ENCODE data around the gene MYO9B. TPM values are rescaled to one million over a fixed set of nuclear protein-coding genes. Genes with fewer than 3 reads are reported as not detected.

The MYO9B gene
- total RNA-seq = 205 TPM
- long read RNA-seq, partial matches to known transcripts = 62 of 138 reads
- long read RNA-seq, other reads (novel, unspliced or antisense) = 76 of 138 reads

- no peaks in the 10 kb centered on the region for H3K27me3 ChIP-seq (ENCODE audit: low read depth)
- H3K36me3 ChIP-seq = peaks cover 18% of the 10 kb centered on the region
- ATAC-seq = peak; percentile 97 to 99
- peaks cover 47% of the 10 kb centered on the region for H3K4me1 ChIP-seq
- no peaks in the 10 kb centered on the region for H3K9me3 ChIP-seq
- DNase-seq = peak; percentile 99
- TF ChIP-seq CTCF (IDR thresholded peaks at IDR 0.05) = no peak
- peak within 1 kb of the TSS; percentile 77 for H3K27ac ChIP-seq
- intact Hi-C loops (cut with DNase I) = loop anchor here (10.0 kb wide), 1 partner anchor 210 kb away; the partner anchor contains the start of gene ANKLE1
- peak within 1 kb of the TSS; percentile 76 for H3K4me3 ChIP-seq
Measured at GRCh38 chr19:17075035-17075863, at the start of gene MYO9B, which contains the start of gene HAUS8. Gene MYO9B (plus strand): TSS chr19:17075777. CDS start chr19:17101718, 25,941 bp downstream. Gene HAUS8 (minus strand): TSS chr19:17075452. CDS start chr19:17075422, 30 bp downstream.

GRCh38 chr19:17025991-17026658, 49.5 kb upstream of the MYO9B start:
- Histone ChIP-seq H3K9me3 (peaks cover 9% of the 10 kb centered on the region), H3K36me3 (no peaks in the 10 kb centered on the region), H3K27ac (peak overlapping the region; percentile 59), H3K27me3 (ENCODE audit: low read depth) (peaks cover 7% of the 10 kb centered on the region), H3K4me3 (peak overlapping the region; percentile 54), H3K4me1 (peaks cover 32% of the 10 kb centered on the region)
- peak; percentile 76 for DNase-seq
- intact Hi-C loops (cut with DNase I) = no loop called here
- TF ChIP-seq CTCF (IDR thresholded peaks at IDR 0.05) = no peak
- ATAC-seq = peak; percentile 63 to 67

- Histone ChIP-seq H3K9me3 (peaks cover 9% of the 10 kb centered on the region), H3K4me1 (peaks cover 24% of the 10 kb centered on the region), H3K27me3 (ENCODE audit: low read depth) (peaks cover 7% of the 10 kb centered on the region), H3K36me3 (no peaks in the 10 kb centered on the region), H3K4me3 (peak within 1 kb of the TSS; percentile 54), H3K27ac (peak within 1 kb of the TSS; percentile 59)
- DNase-seq (no peak), ATAC-seq (peak; percentile 27 to 40)
- intact Hi-C loops (cut with DNase I) = no loop called here
- TF ChIP-seq CTCF (IDR thresholded peaks at IDR 0.05) = no peak
Measured at GRCh38 chr19:17026706-17027534, 48.7 kb upstream of the MYO9B start, which contains the start of gene CPAMD8. Gene CPAMD8 (minus strand): TSS chr19:17026810. CDS start chr19:17026642, 168 bp downstream.

GRCh38 chr19:17027535-17027975, 48.0 kb upstream of the MYO9B start:
- intact Hi-C loops (cut with DNase I) = no loop called here
- ATAC-seq (no peak), DNase-seq (no peak)
- peaks cover 7% of the 10 kb centered on the region for H3K27me3 ChIP-seq (ENCODE audit: low read depth)
- no peak for TF ChIP-seq CTCF (IDR thresholded peaks at IDR 0.05)
- H3K4me3 ChIP-seq = no peak overlapping the region
- peaks cover 9% of the 10 kb centered on the region for H3K9me3 ChIP-seq
- H3K36me3 ChIP-seq = no peaks in the 10 kb centered on the region
- peaks cover 17% of the 10 kb centered on the region for H3K4me1 ChIP-seq
- no peak overlapping the region for H3K27ac ChIP-seq

- Histone ChIP-seq H3K4me1 (no peaks in the 10 kb centered on the region), H3K36me3 (no peaks in the 10 kb centered on the region), H3K27me3 (ENCODE audit: low read depth) (peaks cover 7% of the 10 kb centered on the region), H3K27ac (no peak overlapping the region), H3K9me3 (no peaks in the 10 kb centered on the region), H3K4me3 (no peak overlapping the region)
- no peak for TF ChIP-seq CTCF (IDR thresholded peaks at IDR 0.05)
- DNase-seq (no peak), ATAC-seq (no peak)
- intact Hi-C loops (cut with DNase I) = no loop called here
Measured at GRCh38 chr19:17031741-17032140, 43.8 kb upstream of the MYO9B start.

Measured in lower lobe of right lung (tissue), 2 donors.